Cardiac ventricle fibroblast (primary cell): ENCODE results near the gene PRRG2. TPM values are rescaled to one million over a fixed set of nuclear protein-coding genes. Genes with fewer than 3 reads are reported as not detected.

Source experiments
- total RNA-seq: library from RNA; depleted of rRNA; stranded (reverse); fragments of >200 nt; gene quantifications from 2 replicates; pipeline ENCODE4 v1.2.3, GENCODE V29; 2015

PRRG2 gene
- total RNA-seq, result 0.29 and 3.6 TPM in 2 replicates

GRCh38 chr19:49581007-49581508 lies at the start of gene PRRG2:
Gene PRRG2 (plus strand): TSS chr19:49581316. CDS start chr19:49583220, 1,904 bp downstream.

GRCh38 chr19:49580264-49581006 lies 681 bp upstream of the PRRG2 start, which contains the start of gene NOSIP:
Gene NOSIP (minus strand): TSS chr19:49580556. CDS start chr19:49560691, 19,865 bp downstream.

GRCh38 chr19:49590971-49591730 lies 10.0 kb downstream of the PRRG2 start, which contains the start of gene PRR12:
Gene PRR12 (plus strand): TSS chr19:49591182. CDS start chr19:49591655, 473 bp downstream.

GRCh38 chr19:49640113-49640898 lies 59.2 kb downstream of the PRRG2 start, which contains the start of gene RRAS:
Gene RRAS (minus strand): TSS chr19:49640143. CDS start chr19:49640098, 45 bp downstream.

Other genes with a start within 250 kb of the PRRG2 start
- gene CD37, start 245.9 kb upstream of the PRRG2 start, total RNA-seq, result not detected in 2 replicates
- 15.7 and 18.6 TPM in 2 replicates for gene TEAD2, start 218.9 kb upstream of the PRRG2 start, total RNA-seq
- gene DKKL1, start 217.4 kb upstream of the PRRG2 start, total RNA-seq, result 0.50 TPM in 1 of 2 replicates, not detected in the other
- gene KASH5, start 193.1 kb upstream of the PRRG2 start, total RNA-seq, result not detected in 2 replicates
- not detected in 2 replicates for gene PTH2, start 157.9 kb upstream of the PRRG2 start, total RNA-seq
- gene GFY, start 155.9 kb upstream of the PRRG2 start, total RNA-seq, result not detected in 2 replicates
- gene SLC17A7, start 139.8 kb upstream of the PRRG2 start, total RNA-seq, result not detected in 2 replicates
- 53.4 and 57.2 TPM in 2 replicates for gene PIH1D1, start 129.5 kb upstream of the PRRG2 start, total RNA-seq
- 36.9 and 95.8 TPM in 2 replicates for gene ALDH16A1, start 128.1 kb upstream of the PRRG2 start, total RNA-seq
- 3.9 and 8.8 TPM in 2 replicates for gene FLT3LG, start 107.1 kb upstream of the PRRG2 start, total RNA-seq
- 2,736 and 3,240 TPM in 2 replicates for gene RPL13A, start 93.7 kb upstream of the PRRG2 start, total RNA-seq
- 5,849 and 6,378 TPM in 2 replicates for gene RPS11, start 84.9 kb upstream of the PRRG2 start, total RNA-seq
- gene FCGRT, start 68.7 kb upstream of the PRRG2 start, total RNA-seq, result 141 and 188 TPM in 2 replicates
- gene RCN3, start 53.3 kb upstream of the PRRG2 start, total RNA-seq, result 300 and 343 TPM in 2 replicates
- 48.8 and 54.8 TPM in 2 replicates for gene NOSIP, start 760 bp upstream of the PRRG2 start, total RNA-seq
- gene PRR12, start 9.9 kb downstream of the PRRG2 start, total RNA-seq, result 11.5 and 12.4 TPM in 2 replicates
- 68.3 and 79.6 TPM in 2 replicates for gene RRAS, start 58.8 kb downstream of the PRRG2 start, total RNA-seq
- gene SCAF1, start 60.9 kb downstream of the PRRG2 start, total RNA-seq, result 34.4 and 36.1 TPM in 2 replicates
- gene IRF3, start 84.5 kb downstream of the PRRG2 start, total RNA-seq, result 32.6 and 65.3 TPM in 2 replicates
- 3.8 and 4.4 TPM in 2 replicates for gene BCL2L12, start 84.6 kb downstream of the PRRG2 start, total RNA-seq
- gene PRMT1, start 96.0 kb downstream of the PRRG2 start, total RNA-seq, result 117 and 145 TPM in 2 replicates
- gene ADM5, start 108.3 kb downstream of the PRRG2 start, total RNA-seq, result not detected in 2 replicates
- 3.7 and 11.4 TPM in 2 replicates for gene CPT1C, start 109.8 kb downstream of the PRRG2 start, total RNA-seq
- 0.25 and 1.1 TPM in 2 replicates for gene TSKS, start 182.0 kb downstream of the PRRG2 start, total RNA-seq
- gene AP2A1, start 185.7 kb downstream of the PRRG2 start, total RNA-seq, result 197 and 215 TPM in 2 replicates
- 20.1 and 24.3 TPM in 2 replicates for gene FUZ, start 232.0 kb downstream of the PRRG2 start, total RNA-seq
- gene MED25, start 237.0 kb downstream of the PRRG2 start, total RNA-seq, result 20.5 and 22.1 TPM in 2 replicates